Liver (tissue), 3 donors: ENCODE results near the gene SPOUT1.

Source experiments
- GABPA ChIP-seq, 2 donors: IDR thresholded peaks in 1 of 2; conservative IDR thresholded peaks in 1 of 2; 2 replicates each; pipeline ENCODE4 v1.6.1; 2016; ENCODE audit warnings: antibody characterized with exemption in 2 of 2, mild to moderate bottlenecking in 1 of 2, moderate library complexity in 1 of 2
- HNF4A ChIP-seq, 2 donors: conservative IDR thresholded peaks; 2 replicates each; pipeline ENCODE4 v1.6.1; 2016; ENCODE audit warnings: antibody characterized with exemption in 2 of 2, mild to moderate bottlenecking in 2 of 2
- JUND ChIP-seq, 2 donors: IDR thresholded peaks; 2 replicates each; pipeline ENCODE4 v1.6.1; 2016; ENCODE audit warnings: antibody characterized with exemption in 2 of 2
- RXRA ChIP-seq, 2 donors: IDR thresholded peaks; 2 replicates each; pipeline ENCODE4 v1.6.1; 2017 to 2018; ENCODE audit warnings: antibody characterized with exemption in 2 of 2, mild to moderate bottlenecking in 1 of 2
- TAF1 ChIP-seq: conservative IDR thresholded peaks from 2 replicates; pipeline ENCODE4 v1.6.1; 2016; ENCODE audit warnings: antibody characterized with exemption, mild to moderate bottlenecking
- TF ChIP-seq, protein P1 (sequence below): fragments of 150-350 bp; IDR thresholded peaks from 2 replicates; pipeline ENCODE4 v1.5.1; 2017; ENCODE audit warnings: improper control_type of control experiment, low read depth, low read length; ENCODE audit not compliant: missing input control
- donor health status: healthy.
- donor health status: healthy.

DNA sequence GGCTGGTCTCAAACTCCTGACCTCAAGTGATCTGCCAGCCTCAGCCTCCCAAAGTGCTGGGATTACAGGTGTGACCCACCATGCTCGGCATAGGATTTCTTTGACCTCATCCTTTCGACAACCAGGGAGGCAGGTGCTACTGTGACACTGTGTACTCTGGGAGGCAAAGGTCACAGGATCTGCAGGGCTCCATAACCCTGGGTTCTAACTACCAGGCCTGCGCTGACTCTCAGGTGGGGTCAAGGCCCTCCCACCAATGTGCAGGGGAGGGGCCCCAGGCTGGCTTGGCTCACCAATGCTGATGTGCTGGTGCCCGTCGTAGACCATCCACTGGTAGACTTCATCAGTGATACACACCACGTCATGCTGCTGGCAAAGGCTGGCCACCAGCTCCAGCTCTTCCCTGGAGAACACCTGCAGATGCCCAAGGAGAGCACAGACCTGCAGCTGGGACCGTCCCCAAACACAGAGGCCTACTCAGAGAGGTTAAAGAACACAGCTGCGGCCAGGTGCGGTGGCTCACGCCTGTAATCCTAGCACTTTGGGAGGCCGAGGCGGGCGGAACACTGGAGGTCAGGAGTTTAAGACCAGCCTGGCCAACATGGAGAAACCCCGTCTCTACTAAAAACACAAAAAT is 7.0 kb upstream of the SPOUT1 start:
- TF ChIP-seq, protein P1, sequence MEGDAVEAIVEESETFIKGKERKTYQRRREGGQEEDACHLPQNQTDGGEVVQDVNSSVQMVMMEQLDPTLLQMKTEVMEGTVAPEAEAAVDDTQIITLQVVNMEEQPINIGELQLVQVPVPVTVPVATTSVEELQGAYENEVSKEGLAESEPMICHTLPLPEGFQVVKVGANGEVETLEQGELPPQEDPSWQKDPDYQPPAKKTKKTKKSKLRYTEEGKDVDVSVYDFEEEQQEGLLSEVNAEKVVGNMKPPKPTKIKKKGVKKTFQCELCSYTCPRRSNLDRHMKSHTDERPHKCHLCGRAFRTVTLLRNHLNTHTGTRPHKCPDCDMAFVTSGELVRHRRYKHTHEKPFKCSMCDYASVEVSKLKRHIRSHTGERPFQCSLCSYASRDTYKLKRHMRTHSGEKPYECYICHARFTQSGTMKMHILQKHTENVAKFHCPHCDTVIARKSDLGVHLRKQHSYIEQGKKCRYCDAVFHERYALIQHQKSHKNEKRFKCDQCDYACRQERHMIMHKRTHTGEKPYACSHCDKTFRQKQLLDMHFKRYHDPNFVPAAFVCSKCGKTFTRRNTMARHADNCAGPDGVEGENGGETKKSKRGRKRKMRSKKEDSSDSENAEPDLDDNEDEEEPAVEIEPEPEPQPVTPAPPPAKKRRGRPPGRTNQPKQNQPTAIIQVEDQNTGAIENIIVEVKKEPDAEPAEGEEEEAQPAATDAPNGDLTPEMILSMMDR: no peak
- peak; percentile 25 to 33 for TF ChIP-seq RXRA (IDR thresholded peaks at IDR 0.05)
- no peak for TF ChIP-seq GABPA (IDR thresholded peaks at IDR 0.05 in 1 of 2, conservative IDR thresholded peaks at IDR 0.05 in 1 of 2)
- no peak for TF ChIP-seq JUND (IDR thresholded peaks at IDR 0.05)
- TF ChIP-seq HNF4A (conservative IDR thresholded peaks at IDR 0.05): peak; percentile 50 to 53
- no peak for TF ChIP-seq TAF1
